Sigmoid colon (tissue), 7 donors: ENCODE results near the gene TBKBP1. TPM values are rescaled to one million over a fixed set of nuclear protein-coding genes. Genes with fewer than 3 reads are reported as not detected.

Source experiments
- DNase-seq: peaks from one replicate; pipeline ENCODE4 v3.0.0-alpha.2; 2019
- H3K27ac ChIP-seq, 4 donors: fragments of 200-600 bp; sonication (generic); one replicate each; pipeline ENCODE4 v1.5.1; 2016 to 2019; ENCODE audit warnings: mild to moderate bottlenecking in 1 of 4
- H3K27me3 ChIP-seq, 3 donors: fragments of 200-600 bp; sonication (generic); one replicate each; pipeline ENCODE4 v1.5.1; 2019; ENCODE audit warnings: mild to moderate bottlenecking in 1 of 3
- H3K36me3 ChIP-seq, 4 donors: fragments of 200-600 bp; sonication (generic); one replicate each; pipeline ENCODE4 v1.5.1; 2016 to 2019
- H3K4me1 ChIP-seq, 4 donors: fragments of 200-600 bp; sonication (generic); one replicate each; pipeline ENCODE4 v1.5.1; 2017 to 2019
- H3K4me3 ChIP-seq, 4 donors: fragments of 200-600 bp; sonication (generic); one replicate each; pipeline ENCODE4 v1.5.1; 2017 to 2019; ENCODE audit warnings: mild to moderate bottlenecking in 2 of 4, moderate library complexity in 1 of 4
- H3K9me3 ChIP-seq, 4 donors: fragments of 200-600 bp in 3 of 4; sonication (generic) in 3 of 4; one replicate each; pipeline versions ENCODE4 v1.5.1 to v1.6.1; 2013 to 2019
- EP300 ChIP-seq, 4 donors: sonication (generic); formaldehyde crosslinking; IDR thresholded peaks; one replicate each; pipeline ENCODE4 v1.6.1; 2017; ENCODE audit warnings: antibody characterized with exemption in 4 of 4
- POLR2A ChIP-seq, 2 donors: fragments of 450-650 bp; IDR thresholded peaks; one replicate each; pipeline ENCODE4 v1.6.1; 2016; ENCODE audit warnings: antibody characterized with exemption in 2 of 2, mild to moderate bottlenecking in 2 of 2, moderate library complexity in 2 of 2
- POLR2AphosphoS5 ChIP-seq, 4 donors: sonication (generic); formaldehyde crosslinking; IDR thresholded peaks; one replicate each; pipeline ENCODE4 v1.6.1; 2017; ENCODE audit warnings: antibody characterized with exemption in 4 of 4
- WGBS, 2 donors: extraction: QIAGEN DNeasy Blood & Tissue Kit; methylation state at CpG; one replicate each; pipeline ENCODE4 v1.1.7; 2013; 5-methylcytosine and 5-hydroxymethylcytosine counted together
- intact Hi-C: fragments of 100-400 bp; cut with DNase I; formaldehyde crosslinking; loops from one replicate; pipeline ENCODE4 v1.15.1; 2023
- polyA plus RNA-seq, 3 donors: library from polyadenylated mRNA; stranded (reverse); fragments of 200-250 nt; gene quantifications; one replicate each; pipeline ENCODE4 v1.2.3, GENCODE V29; 2013
- total RNA-seq, 4 donors: library from RNA; depleted of rRNA; stranded (reverse); fragments of >200 nt; gene quantifications; one replicate each; pipeline ENCODE4 v1.1.0, GENCODE V29; 2016
- TF ChIP-seq, protein P1 (sequence below), 4 experiments: fragments of 450-650 bp in 3 of 4; fragments of 200-600 bp in 1 of 4; IDR thresholded peaks; one replicate each; pipeline ENCODE4 v1.5.1; 2016 to 2019; ENCODE audit warnings: antibody characterized with exemption in 4 of 4, mild to moderate bottlenecking in 3 of 4, moderate library complexity in 2 of 4
- donor health status: healthy with polysubstance abuse.
- donor health status: Bipolar disorder and iron deficiency.
- donor health status: healthy.

Gene TBKBP1
- total and polyA plus RNA-seq, 7 donors: 3.5 to 25.5 (median 7.8) TPM

DNA sequence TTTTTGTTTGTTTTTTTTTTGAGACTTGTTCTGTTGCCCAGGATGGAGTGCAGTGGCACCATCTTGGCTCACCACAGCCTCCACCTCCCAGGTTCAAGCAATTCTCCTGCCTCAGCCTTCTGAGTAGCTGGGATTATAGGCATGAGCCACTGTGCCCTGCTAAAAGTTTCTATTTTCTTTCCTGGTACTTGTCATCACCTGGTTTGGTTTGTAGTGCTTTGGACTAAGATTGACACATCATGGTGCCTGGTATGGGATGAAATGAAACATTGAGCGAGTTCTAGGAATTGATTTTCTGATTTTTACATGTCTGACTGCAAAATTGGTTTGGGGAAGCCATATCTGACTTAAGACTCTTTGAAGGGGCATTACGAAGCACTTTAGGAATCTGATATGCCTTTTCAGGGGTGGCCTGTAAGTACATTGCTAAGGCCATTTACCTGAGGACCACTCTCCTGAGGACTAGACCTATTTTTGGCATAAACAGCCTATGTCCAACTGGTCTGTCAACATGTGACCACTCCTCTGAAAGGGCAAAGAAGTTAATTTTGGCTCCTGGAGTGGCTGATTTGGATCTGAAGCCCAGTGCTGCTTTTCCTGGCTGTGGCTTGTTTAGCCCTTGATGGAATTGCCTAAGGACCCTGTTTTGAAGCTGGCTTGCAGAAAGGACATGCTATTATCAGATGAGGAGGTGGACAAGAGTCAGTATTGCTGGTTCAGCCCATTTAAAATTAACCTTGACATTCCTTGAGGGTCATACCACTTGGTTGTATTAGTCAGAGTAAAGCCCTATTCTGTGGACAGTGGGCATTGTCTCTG lies 18.4 kb upstream of the TBKBP1 start:
- H3K4me1 ChIP-seq: no peaks in the 10 kb centered on the region
- H3K4me3 ChIP-seq: no peak overlapping the region
- no peaks in the 10 kb centered on the region for H3K27me3 ChIP-seq
- no peaks in the 10 kb centered on the region for H3K9me3 ChIP-seq
- TF ChIP-seq, protein P1, sequence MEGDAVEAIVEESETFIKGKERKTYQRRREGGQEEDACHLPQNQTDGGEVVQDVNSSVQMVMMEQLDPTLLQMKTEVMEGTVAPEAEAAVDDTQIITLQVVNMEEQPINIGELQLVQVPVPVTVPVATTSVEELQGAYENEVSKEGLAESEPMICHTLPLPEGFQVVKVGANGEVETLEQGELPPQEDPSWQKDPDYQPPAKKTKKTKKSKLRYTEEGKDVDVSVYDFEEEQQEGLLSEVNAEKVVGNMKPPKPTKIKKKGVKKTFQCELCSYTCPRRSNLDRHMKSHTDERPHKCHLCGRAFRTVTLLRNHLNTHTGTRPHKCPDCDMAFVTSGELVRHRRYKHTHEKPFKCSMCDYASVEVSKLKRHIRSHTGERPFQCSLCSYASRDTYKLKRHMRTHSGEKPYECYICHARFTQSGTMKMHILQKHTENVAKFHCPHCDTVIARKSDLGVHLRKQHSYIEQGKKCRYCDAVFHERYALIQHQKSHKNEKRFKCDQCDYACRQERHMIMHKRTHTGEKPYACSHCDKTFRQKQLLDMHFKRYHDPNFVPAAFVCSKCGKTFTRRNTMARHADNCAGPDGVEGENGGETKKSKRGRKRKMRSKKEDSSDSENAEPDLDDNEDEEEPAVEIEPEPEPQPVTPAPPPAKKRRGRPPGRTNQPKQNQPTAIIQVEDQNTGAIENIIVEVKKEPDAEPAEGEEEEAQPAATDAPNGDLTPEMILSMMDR (IDR thresholded peaks at IDR 0.05): no peak
- TF ChIP-seq POLR2A (IDR thresholded peaks at IDR 0.05) (no peak), POLR2AphosphoS5 (IDR thresholded peaks at IDR 0.05) (no peak), EP300 (IDR thresholded peaks at IDR 0.05) (no peak)
- intact Hi-C loops: no loop called here
- peaks cover 82 to 100% (median 98%) of the 10 kb centered on the region in 4 donors for H3K36me3 ChIP-seq
- WGBS, 2 donors: 97 to 98% methylated on average over 2 of the region's 2 CpGs
- no peak overlapping the region for H3K27ac ChIP-seq
- DNase-seq: no peak

DNA sequence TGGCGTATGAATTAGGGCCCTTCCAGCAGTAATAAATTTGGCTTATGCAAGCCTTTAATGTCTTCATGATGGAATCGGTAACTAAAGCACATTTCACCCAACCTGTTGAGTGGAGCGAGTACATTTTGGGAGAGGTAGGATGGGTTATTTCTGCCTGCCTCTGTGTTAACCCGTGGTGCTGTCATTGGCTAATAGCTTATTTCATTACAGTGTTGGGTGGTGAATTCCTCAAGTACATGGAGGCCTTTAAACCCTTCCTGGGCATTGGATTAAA lies 17.8 kb upstream of the TBKBP1 start:
- peaks cover 80 to 100% (median 94%) of the 10 kb centered on the region in 4 donors for H3K36me3 ChIP-seq
- TF ChIP-seq POLR2A (IDR thresholded peaks at IDR 0.05) (no peak), EP300 (IDR thresholded peaks at IDR 0.05) (no peak), POLR2AphosphoS5 (IDR thresholded peaks at IDR 0.05) (no peak)
- TF ChIP-seq, protein P1 (IDR thresholded peaks at IDR 0.05): no peak
- no peaks in the 10 kb centered on the region for H3K4me1 ChIP-seq
- H3K9me3 ChIP-seq: no peaks in the 10 kb centered on the region
- intact Hi-C loops: no loop called here
- H3K27me3 ChIP-seq: no peaks in the 10 kb centered on the region
- 93 to 94% methylated on average over 4 of the region's 4 CpGs for WGBS, 2 donors
- DNase-seq: no peak
- no peak overlapping the region for H3K4me3 ChIP-seq
- H3K27ac ChIP-seq: no peak overlapping the region

- no peak for TF ChIP-seq EP300 (IDR thresholded peaks at IDR 0.05)
- no peak for TF ChIP-seq POLR2A (IDR thresholded peaks at IDR 0.05)
- TF ChIP-seq, protein P1 (IDR thresholded peaks at IDR 0.05): no peak
- no peak for TF ChIP-seq POLR2AphosphoS5 (IDR thresholded peaks at IDR 0.05)
- WGBS, 2 donors: 82 to 84% methylated on average over 7 of the region's 7 CpGs
- no peak for DNase-seq
- no peaks in the 10 kb centered on the region for H3K27me3 ChIP-seq
- no peaks in the 10 kb centered on the region for H3K4me1 ChIP-seq
- peaks cover 76 to 100% (median 92%) of the 10 kb centered on the region in 4 donors for H3K36me3 ChIP-seq
- no peak overlapping the region for H3K4me3 ChIP-seq
- no peak overlapping the region for H3K27ac ChIP-seq
- no peaks in the 10 kb centered on the region for H3K9me3 ChIP-seq
- intact Hi-C loops: no loop called here
Measured at GRCh38 chr17:47676510-47677165, 17.3 kb upstream of the TBKBP1 start.

GRCh38 chr17:47678196-47678595 lies 15.8 kb upstream of the TBKBP1 start:
- Histone ChIP-seq H3K27ac (no peak overlapping the region), H3K27me3 (no peaks in the 10 kb centered on the region), H3K4me1 (no peaks in the 10 kb centered on the region), H3K36me3 (peaks cover 61 to 98% (median 88%) of the 10 kb centered on the region in 4 donors), H3K9me3 (no peaks in the 10 kb centered on the region), H3K4me3 (no peak overlapping the region)
- no peak for DNase-seq
- intact Hi-C loops: no loop called here
- TF ChIP-seq, protein P1 (IDR thresholded peaks at IDR 0.05): no peak
- no peak for TF ChIP-seq POLR2AphosphoS5 (IDR thresholded peaks at IDR 0.05)
- TF ChIP-seq POLR2A (IDR thresholded peaks at IDR 0.05): no peak
- no peak for TF ChIP-seq EP300 (IDR thresholded peaks at IDR 0.05)
- 83 to 90% methylated on average over 7 of the region's 7 CpGs for WGBS, 2 donors
